HEK293 (cell line): Measurements from ENCODE around the gene VRK2.

ENCODE experiments used
- CTCF ChIP-seq: fragments of 450-650 bp; formaldehyde crosslinking; IDR thresholded peaks from 2 replicates; pipeline ENCODE4 v1.5.1; 2016; ENCODE audit warnings: missing biosample characterization, missing genetic modification characterization
- EGR2 ChIP-seq: fragments of 450-650 bp; formaldehyde crosslinking; IDR thresholded peaks from 2 replicates; pipeline ENCODE4 v1.5.1; 2016; ENCODE audit warnings: low read depth, missing biosample characterization, missing genetic modification characterization
- GFI1B ChIP-seq: fragments of 450-650 bp; formaldehyde crosslinking; IDR thresholded peaks from 2 replicates; pipeline ENCODE4 v1.5.1; 2016; ENCODE audit warnings: missing biosample characterization, missing genetic modification characterization
- OVOL3 ChIP-seq: fragments of 450-650 bp; formaldehyde crosslinking; IDR thresholded peaks from 2 replicates; pipeline ENCODE4 v1.5.1; 2016; ENCODE audit warnings: missing biosample characterization, missing genetic modification characterization
- PRDM4 ChIP-seq: fragments of 450-650 bp; formaldehyde crosslinking; IDR thresholded peaks from 2 replicates; pipeline ENCODE4 v1.5.1; 2017; ENCODE audit warnings: missing biosample characterization, missing genetic modification characterization
- SP3 ChIP-seq: fragments of 450-650 bp; formaldehyde crosslinking; IDR thresholded peaks from 2 replicates; pipeline ENCODE4 v1.5.1; 2016; ENCODE audit warnings: missing biosample characterization, missing genetic modification characterization
- TRIM28 ChIP-seq: IDR thresholded peaks from 2 replicates; pipeline ENCODE4 v1.6.1; 2011; ENCODE audit warnings: low read length, control low read depth, borderline replicate concordance
- ZBTB11 ChIP-seq: fragments of 450-650 bp; formaldehyde crosslinking; conservative IDR thresholded peaks from 2 replicates; pipeline ENCODE4 v1.5.1; 2016; ENCODE audit warnings: low read depth, missing biosample characterization, missing genetic modification characterization
- ZBTB7A ChIP-seq: fragments of 450-650 bp; formaldehyde crosslinking; IDR thresholded peaks from 2 replicates; pipeline ENCODE4 v1.5.1; 2016; ENCODE audit warnings: low read depth, missing biosample characterization, missing genetic modification characterization
- ZEB2 ChIP-seq: fragments of 450-650 bp; formaldehyde crosslinking; IDR thresholded peaks from 2 replicates; pipeline ENCODE4 v1.5.1; 2016; ENCODE audit warnings: missing biosample characterization, missing genetic modification characterization
- ZNF132 ChIP-seq: fragments of 450-650 bp; formaldehyde crosslinking; IDR thresholded peaks from 2 replicates; pipeline ENCODE4 v1.5.1; 2017; ENCODE audit warnings: missing biosample characterization, missing genetic modification characterization, borderline replicate concordance
- ZNF155 ChIP-seq: fragments of 450-650 bp; formaldehyde crosslinking; IDR thresholded peaks from 2 replicates; pipeline ENCODE4 v1.5.1; 2016; ENCODE audit warnings: missing biosample characterization, missing genetic modification characterization
- ZNF175 ChIP-seq: fragments of 450-650 bp; formaldehyde crosslinking; IDR thresholded peaks from 2 replicates; pipeline ENCODE4 v1.5.1; 2016; ENCODE audit warnings: missing biosample characterization, missing genetic modification characterization
- ZNF19 ChIP-seq: fragments of 450-650 bp; formaldehyde crosslinking; IDR thresholded peaks from 2 replicates; pipeline ENCODE4; 2016; ENCODE audit warnings: missing biosample characterization, missing genetic modification characterization, low read depth
- ZNF214 ChIP-seq: fragments of 450-650 bp; formaldehyde crosslinking; IDR thresholded peaks from 2 replicates; pipeline ENCODE4 v1.5.1; 2017; ENCODE audit warnings: missing biosample characterization, mild to moderate bottlenecking, missing genetic modification characterization, borderline replicate concordance
- ZNF23 ChIP-seq: fragments of 450-650 bp; formaldehyde crosslinking; IDR thresholded peaks from 2 replicates; pipeline ENCODE4 v1.5.1; 2016; ENCODE audit warnings: missing biosample characterization, missing genetic modification characterization, borderline replicate concordance
- ZNF239 ChIP-seq: fragments of 450-650 bp; formaldehyde crosslinking; IDR thresholded peaks from 2 replicates; pipeline ENCODE4 v1.5.1; 2016; ENCODE audit warnings: missing biosample characterization, missing genetic modification characterization
- ZNF335 ChIP-seq: fragments of 450-650 bp; formaldehyde crosslinking; conservative IDR thresholded peaks from 2 replicates; pipeline ENCODE4 v1.5.1; 2016; ENCODE audit warnings: missing biosample characterization, missing genetic modification characterization
- ZNF366 ChIP-seq: fragments of 450-650 bp; formaldehyde crosslinking; conservative IDR thresholded peaks from 2 replicates; pipeline ENCODE4 v1.5.1; 2016; ENCODE audit warnings: missing biosample characterization, missing genetic modification characterization
- ZNF521 ChIP-seq: fragments of 450-650 bp; formaldehyde crosslinking; IDR thresholded peaks from 2 replicates; pipeline ENCODE4 v1.5.1; 2017; ENCODE audit warnings: missing biosample characterization, mild to moderate bottlenecking, missing genetic modification characterization
- ZNF571 ChIP-seq: fragments of 450-650 bp; formaldehyde crosslinking; IDR thresholded peaks from 2 replicates; pipeline ENCODE4 v1.5.0; 2017; ENCODE audit warnings: missing biosample characterization, missing genetic modification characterization
- ZNF610 ChIP-seq: fragments of 450-650 bp; formaldehyde crosslinking; IDR thresholded peaks from 2 replicates; pipeline ENCODE4 v1.5.1; 2016; ENCODE audit warnings: missing biosample characterization, missing genetic modification characterization, borderline replicate concordance
- ZNF701 ChIP-seq: fragments of 450-650 bp; formaldehyde crosslinking; IDR thresholded peaks from 2 replicates; pipeline ENCODE4 v1.5.1; 2016; ENCODE audit warnings: missing biosample characterization, missing genetic modification characterization
- ZNF776 ChIP-seq: fragments of 450-650 bp; formaldehyde crosslinking; IDR thresholded peaks from 2 replicates; pipeline ENCODE4 v1.5.0; 2017; ENCODE audit warnings: missing biosample characterization, missing genetic modification characterization, borderline replicate concordance
- ZNF843 ChIP-seq: fragments of 450-650 bp; formaldehyde crosslinking; IDR thresholded peaks from 2 replicates; pipeline ENCODE4 v1.5.1; 2016; ENCODE audit warnings: missing biosample characterization, missing genetic modification characterization
- ZXDB ChIP-seq: fragments of 450-650 bp; formaldehyde crosslinking; IDR thresholded peaks from 2 replicates; pipeline ENCODE4 v1.5.1; 2016; ENCODE audit warnings: missing biosample characterization, missing genetic modification characterization
- TF ChIP-seq, protein P1 (sequence below): fragments of 450-650 bp; formaldehyde crosslinking; IDR thresholded peaks from 2 replicates; pipeline ENCODE4; 2016; ENCODE audit warnings: missing biosample characterization, missing genetic modification characterization
- TF ChIP-seq, protein P2 (sequence below): fragments of 450-650 bp; formaldehyde crosslinking; optimal IDR thresholded peaks from 2 replicates; pipeline ENCODE3; 2016; ENCODE audit warnings: missing biosample characterization, mild to moderate bottlenecking, missing genetic modification characterization

VRK2 gene

GRCh38 chr2:58046585-58047372 lies at the start of gene VRK2 (continued):
- peak; percentile 75 for TF ChIP-seq ZEB2 (tag by site-specific recombination)
- no peak for TF ChIP-seq GFI1B (tag by site-specific recombination)
- no peak for TF ChIP-seq ZNF571 (tag by site-specific recombination)
- TF ChIP-seq EGR2 (tag by site-specific recombination): 0 out of 2 replicates have a peak, but pooled peaks have one; percentile 20
- no peak for TF ChIP-seq ZNF23 (tag by site-specific recombination)
- no peak for TF ChIP-seq ZNF132 (tag by site-specific recombination)
- no peak for TF ChIP-seq ZNF214 (tag by site-specific recombination)
- TF ChIP-seq, protein P1, sequence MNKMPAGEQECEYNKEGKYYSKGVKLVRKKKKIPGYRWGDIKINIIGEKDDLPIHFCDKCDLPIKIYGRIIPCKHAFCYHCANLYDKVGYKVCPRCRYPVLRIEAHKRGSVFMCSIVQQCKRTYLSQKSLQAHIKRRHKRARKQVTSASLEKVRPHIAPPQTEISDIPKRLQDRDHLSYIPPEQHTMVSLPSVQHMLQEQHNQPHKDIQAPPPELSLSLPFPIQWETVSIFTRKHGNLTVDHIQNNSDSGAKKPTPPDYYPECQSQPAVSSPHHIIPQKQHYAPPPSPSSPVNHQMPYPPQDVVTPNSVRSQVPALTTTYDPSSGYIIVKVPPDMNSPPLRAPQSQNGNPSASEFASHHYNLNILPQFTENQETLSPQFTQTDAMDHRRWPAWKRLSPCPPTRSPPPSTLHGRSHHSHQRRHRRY (tag by site-specific recombination): no peak
- TF ChIP-seq PRDM4 (tag by site-specific recombination): no peak
- TF ChIP-seq ZNF610: no peak
- TF ChIP-seq ZNF335: peak; percentile 72
- TF ChIP-seq SP3: peak; percentile 94
- TF ChIP-seq ZBTB11 (tag by site-specific recombination): peak; percentile 56; the same call in 1 of the 2 replicates
- TF ChIP-seq TRIM28: peak; percentile 28; the same call in 1 of the 2 replicates
- TF ChIP-seq ZNF776: no peak
- 0 out of 2 replicates have a peak, but pooled peaks have one; percentile 4 for TF ChIP-seq ZBTB7A
- TF ChIP-seq CTCF (tag by site-specific recombination): peak; percentile 84
- no peak for TF ChIP-seq ZNF155 (tag by site-specific recombination)
- no peak for TF ChIP-seq ZNF175 (tag by site-specific recombination)
- TF ChIP-seq ZNF239: no peak
- TF ChIP-seq, protein P2, sequence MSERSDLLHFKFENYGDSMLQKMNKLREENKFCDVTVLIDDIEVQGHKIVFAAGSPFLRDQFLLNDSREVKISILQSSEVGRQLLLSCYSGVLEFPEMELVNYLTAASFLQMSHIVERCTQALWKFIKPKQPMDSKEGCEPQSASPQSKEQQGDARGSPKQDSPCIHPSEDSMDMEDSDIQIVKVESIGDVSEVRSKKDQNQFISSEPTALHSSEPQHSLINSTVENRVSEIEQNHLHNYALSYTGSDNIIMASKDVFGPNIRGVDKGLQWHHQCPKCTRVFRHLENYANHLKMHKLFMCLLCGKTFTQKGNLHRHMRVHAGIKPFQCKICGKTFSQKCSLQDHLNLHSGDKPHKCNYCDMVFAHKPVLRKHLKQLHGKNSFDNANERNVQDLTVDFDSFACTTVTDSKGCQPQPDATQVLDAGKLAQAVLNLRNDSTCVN (tag by site-specific recombination): peak; percentile 82
- no peak for TF ChIP-seq OVOL3 (tag by site-specific recombination)
- TF ChIP-seq ZNF19 (tag by site-specific recombination): no peak
- no peak for TF ChIP-seq ZNF521 (tag by site-specific recombination)
- no peak for TF ChIP-seq ZNF701 (tag by site-specific recombination)
- peak; percentile 71 for TF ChIP-seq ZXDB (tag by site-specific recombination)
- 0 out of 2 replicates have a peak, but pooled peaks have one; percentile 19 for TF ChIP-seq ZNF366 (tag by site-specific recombination)
- TF ChIP-seq ZNF843 (tag by site-specific recombination): no peak
